SKM-1 (cell line): Measurements from ENCODE around the gene C1QTNF2.
A peak's percentile ranks its signal among the peaks of the same experiment; 100 is the strongest.
"Not testable (repeated sequence)": the region's sequence is repeated elsewhere in the genome, so short reads cannot be mapped to it uniquely, and the experiment has no call there.

Experiments
- DNase-seq: peaks from one replicate; lab custom pipeline; 2025; ENCODE audit not compliant: unreplicated experiment; lab: John Stamatoyannopoulos, UW

C1QTNF2 gene

DNA sequence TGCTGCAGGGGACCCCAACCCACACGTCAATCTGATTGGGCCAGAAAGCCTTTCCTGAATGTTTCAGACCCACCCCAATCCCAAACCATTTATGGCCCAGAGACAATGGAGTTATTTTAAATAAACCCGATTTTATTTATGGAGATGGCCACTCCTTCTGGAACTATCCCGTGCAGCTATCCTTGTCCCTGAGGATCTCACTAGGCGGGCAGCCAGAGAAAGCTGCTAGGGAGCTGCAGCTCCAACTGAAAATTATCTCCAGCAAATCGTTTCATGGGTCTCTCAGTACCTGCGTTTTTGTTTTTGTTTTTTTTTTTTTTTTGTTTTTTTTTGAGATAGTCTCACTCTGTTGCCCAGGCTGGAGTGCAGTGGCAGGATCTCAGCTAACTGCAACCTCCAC, 23.0 kb downstream of the C1QTNF2 start:
- no peak for DNase-seq

- no peak for DNase-seq
Measured at GRCh38 chr5:160342413-160342941, 27.9 kb downstream of the C1QTNF2 start.

GRCh38 chr5:160341309-160341870, 29.0 kb downstream of the C1QTNF2 start:
- DNase-seq = no peak

GRCh38 chr5:160340513-160340912, 29.9 kb downstream of the C1QTNF2 start:
- not testable (repeated sequence) for DNase-seq

- no peak for DNase-seq
Measured at GRCh38 chr5:160339406-160340130, 30.9 kb downstream of the C1QTNF2 start.

GRCh38 chr5:160334716-160335115, 35.7 kb downstream of the C1QTNF2 start:
- DNase-seq = not testable (repeated sequence)

DNA sequence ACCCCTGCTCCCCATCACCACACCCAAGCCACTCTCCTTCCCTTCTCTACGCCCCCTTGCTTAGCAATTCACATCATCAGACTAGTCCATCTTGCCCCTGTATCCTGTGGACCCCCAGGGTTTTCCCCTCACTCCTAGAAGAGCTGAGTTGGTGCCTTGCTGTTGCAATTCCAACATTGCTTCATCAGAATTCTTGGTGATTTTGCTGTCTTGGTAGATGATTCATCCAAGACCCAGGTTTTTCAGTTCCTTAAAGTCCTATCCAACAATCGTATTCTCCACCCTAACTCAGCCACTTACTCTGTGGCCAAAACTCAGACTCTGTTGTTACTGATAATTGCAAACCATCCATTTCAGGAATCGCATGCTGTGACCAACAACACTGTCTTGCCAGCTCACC, 36.7 kb downstream of the C1QTNF2 start:
- peak; percentile 36 for DNase-seq

GRCh38 chr5:160330212-160330611, 40.2 kb downstream of the C1QTNF2 start:
- DNase-seq = no peak

GRCh38 chr5:160327818-160328217, 42.6 kb downstream of the C1QTNF2 start:
- no peak for DNase-seq

- DNase-seq = no peak
Measured at GRCh38 chr5:160326981-160327380, 43.4 kb downstream of the C1QTNF2 start.

DNA sequence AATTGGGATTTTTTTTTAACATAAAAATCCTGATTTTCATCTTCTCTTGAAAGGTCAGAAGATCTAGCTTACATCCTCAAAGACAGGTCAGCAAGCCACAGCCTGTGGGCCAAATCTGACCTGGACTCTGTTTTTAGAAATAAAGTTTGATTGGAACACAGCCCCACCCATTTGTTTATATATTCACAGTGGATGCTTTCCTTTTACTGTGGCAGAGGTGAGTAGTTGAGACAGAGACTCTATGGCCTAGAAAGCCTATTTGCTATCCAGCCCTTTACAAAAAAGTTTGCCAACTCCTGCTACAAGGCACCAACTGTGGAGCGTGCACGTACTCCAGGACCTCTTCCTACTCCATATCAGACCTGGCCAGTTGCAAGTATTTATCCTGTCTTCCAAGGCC, 44.7 kb downstream of the C1QTNF2 start:
- no peak for DNase-seq

DNA sequence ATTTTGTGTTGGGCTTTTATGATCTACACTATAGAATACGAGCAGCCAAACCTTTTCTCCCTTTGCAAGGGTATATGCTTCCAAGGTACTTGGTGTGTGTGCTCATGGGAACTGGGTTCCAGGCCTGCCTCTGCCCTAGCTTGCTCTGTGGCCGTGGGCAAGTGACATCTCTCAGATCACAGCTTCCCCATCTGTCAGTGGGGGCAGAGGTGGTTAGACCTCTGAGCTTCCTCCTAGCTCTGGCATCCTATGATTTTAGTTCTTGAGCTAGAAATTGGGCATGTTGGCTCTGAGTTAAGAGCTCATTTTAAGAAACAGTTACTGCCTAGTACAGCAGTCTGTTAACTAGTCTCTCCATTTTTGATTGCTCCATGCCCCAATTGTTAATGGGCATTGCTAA, 45.5 kb downstream of the C1QTNF2 start:
- peak; percentile 35 for DNase-seq

DNA sequence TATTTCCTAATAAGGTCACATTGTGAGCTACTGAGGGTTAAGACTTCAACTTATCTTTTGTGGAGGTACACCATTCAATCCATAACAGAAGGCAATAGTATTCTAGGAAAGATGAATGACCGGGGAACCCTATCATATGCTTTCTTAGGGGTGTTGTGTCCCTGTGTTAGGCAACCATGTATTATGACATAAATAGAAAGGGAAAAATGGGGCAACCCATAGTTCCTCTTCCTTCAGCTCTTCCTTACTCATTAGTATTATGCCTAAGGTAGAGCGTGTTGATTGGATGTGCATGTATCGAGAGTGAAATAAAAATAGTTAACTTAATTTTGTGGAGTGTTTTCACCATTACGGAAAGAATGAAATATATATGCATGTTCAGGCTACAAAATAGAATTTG, 52.0 kb downstream of the C1QTNF2 start:
- peak; percentile 39 for DNase-seq

GRCh38 chr5:160317434-160317833, 53.0 kb downstream of the C1QTNF2 start:
- DNase-seq = no peak

DNA sequence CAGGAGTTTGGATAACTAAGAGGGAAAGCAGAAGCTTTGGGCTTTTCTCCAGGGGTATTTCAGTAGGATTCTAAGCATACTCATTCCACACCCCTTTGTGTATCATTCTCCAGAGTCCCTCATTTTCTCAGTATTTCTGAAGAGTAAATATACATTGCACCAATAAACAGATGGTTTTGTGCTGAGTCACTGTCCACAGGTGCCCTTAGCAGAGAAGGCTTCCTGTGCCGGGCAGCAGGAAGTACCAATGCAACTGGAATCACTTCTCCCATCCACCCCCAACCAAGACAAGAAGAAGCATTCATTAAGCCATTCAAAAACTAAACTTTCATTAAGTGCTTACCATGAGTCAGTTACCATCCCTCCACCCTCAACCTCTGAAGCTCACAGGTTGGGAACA, 54.5 kb downstream of the C1QTNF2 start:
- no peak for DNase-seq

- no peak for DNase-seq
Measured at GRCh38 chr5:160312960-160313727, 57.3 kb downstream of the C1QTNF2 start.

DNA sequence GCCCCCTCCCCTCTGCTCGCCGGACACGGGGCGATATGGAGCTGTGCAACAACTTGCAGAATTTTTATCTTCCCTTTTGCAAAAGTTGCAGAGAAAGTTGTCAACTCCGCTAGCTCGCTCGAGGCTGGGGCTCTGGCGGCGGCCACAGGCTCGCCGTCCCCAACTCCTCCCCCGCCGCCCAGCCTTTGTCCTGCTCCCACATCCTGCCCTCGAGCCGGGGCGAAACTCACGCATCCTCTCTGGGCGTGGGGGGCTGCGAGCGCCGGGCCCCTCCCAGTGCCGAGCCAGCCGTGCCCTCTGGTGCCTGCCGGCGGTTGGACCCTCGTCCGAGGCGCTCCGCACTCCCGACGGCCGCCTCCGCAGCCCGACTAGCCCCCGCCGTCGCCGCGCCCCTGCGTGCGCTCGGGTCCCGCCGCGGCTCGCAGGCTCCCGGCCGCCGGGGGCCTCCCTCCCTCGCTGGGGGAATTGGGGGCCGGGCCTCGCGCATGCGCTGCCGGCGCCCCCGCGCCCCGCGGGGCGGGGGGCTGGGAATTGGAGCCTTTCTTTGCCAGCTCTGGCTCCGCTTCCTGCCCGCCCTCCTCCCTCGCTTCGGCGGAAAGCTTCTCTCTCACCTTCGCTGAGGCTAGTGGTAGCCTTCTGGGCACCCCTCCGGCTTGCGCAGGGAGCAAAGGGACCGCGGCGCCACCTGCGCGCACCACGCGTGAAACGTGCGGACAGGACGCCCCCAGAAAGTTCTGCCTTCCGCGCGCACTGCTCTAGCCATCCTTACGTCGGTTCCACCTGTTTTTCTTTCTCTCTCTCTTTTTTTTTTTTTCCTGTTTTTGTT, 58.1 kb downstream of the C1QTNF2 start, which contains the start of gene CCNJL:
TSS of gene CCNJL (minus strand) at position 431 of the 826 bp plus-strand sequence. CDS start 641 bp downstream, outside the sequence.
- DNase-seq = no peak

DNA sequence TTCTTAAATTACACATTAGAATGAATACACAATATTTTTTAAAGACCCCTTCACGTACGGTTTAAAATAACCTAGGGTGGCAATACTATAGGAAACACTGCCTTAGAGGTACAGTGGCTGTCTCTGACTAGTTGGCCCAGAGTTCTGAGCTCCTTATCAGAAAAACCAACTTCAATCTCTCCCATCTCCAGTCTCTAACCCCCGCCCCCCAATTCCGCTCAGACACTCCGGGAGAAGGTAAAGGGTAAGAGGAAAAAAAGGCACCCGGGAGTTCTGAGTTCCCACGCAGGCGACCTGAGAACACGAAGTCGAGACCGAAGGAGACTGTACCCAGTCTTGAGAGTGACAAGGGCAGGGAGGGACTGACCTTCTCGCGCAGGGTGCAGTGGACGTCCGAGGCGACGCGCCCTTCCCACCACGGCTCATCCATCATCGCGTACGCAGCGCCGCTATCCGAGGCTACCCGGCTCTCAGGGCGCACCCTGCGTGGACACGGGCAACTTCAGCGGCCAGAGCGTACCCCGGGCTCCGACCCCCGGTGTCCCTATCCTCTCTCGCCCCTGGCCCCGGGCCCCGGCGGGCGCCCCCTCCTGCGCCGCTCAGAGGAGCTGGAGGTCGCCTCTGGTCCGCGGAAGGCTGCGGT, 58.8 kb downstream of the C1QTNF2 start:
- DNase-seq = no peak

DNA sequence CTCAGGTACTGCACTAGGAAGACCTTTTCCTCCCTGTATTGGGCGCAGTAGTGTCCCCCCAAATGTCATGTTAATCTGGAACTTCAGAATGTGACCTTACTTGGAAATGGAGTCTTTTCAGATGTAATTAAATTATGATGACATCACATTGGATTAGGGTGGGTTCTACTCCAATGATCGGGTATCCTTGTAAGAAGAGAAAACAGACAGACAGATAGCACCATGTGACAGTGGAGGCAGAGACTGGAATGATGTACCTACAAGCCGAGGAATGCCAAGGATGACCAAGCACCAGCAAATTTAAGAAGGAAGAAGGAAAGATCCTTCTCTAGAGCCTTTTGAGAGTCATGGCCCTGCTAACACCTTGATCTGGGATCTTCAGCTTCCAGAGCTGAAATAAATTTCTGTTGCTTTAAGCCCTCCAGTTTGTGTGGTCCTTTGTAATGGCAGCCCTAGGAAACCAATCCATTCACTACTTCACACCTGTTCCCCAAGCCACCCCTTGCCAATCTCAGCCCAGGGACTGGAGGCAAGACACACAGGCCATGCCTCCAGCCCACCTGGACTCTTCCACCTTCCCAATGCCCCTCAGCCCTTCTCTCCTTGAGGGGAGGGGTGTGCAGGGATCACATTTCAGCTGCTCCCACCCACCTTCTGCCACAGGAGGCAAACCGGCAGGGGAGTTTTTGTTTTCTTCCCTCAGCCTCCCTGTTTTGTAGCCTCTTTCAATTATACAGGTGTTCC, 59.7 kb downstream of the C1QTNF2 start:
- DNase-seq = no peak

- no peak for DNase-seq
Measured at GRCh38 chr5:160310140-160310539, 60.3 kb downstream of the C1QTNF2 start.
